Suppressor macrophage treated with lipopolysaccharide for 4 hours (primary cell): ENCODE measurements around the gene GCNT4.

Experiments
- DNase-seq: peaks from one replicate; pipeline ENCODE4 v3.0.0-alpha.2; 2020

GCNT4 gene

DNA sequence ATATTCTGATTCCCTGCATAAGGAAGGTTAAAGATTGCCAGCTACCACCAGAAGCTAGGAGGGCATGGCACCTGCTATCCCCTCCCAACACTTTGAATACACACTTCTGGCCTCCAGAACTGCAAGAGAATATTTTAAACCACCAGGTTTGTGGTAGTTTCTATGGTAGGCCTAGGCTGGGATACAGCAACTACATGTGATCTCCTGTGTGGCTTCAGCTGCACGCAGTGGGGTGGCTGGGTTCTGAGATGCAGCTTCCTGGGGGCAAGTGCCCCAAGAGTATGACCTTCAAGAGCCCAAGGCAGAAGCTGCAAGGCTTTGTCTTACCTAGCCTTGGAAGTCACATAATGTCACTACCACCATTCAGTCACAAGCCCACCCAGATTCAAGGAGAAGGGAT lies 39.6 kb downstream of the GCNT4 start:
- no peak for DNase-seq

DNA sequence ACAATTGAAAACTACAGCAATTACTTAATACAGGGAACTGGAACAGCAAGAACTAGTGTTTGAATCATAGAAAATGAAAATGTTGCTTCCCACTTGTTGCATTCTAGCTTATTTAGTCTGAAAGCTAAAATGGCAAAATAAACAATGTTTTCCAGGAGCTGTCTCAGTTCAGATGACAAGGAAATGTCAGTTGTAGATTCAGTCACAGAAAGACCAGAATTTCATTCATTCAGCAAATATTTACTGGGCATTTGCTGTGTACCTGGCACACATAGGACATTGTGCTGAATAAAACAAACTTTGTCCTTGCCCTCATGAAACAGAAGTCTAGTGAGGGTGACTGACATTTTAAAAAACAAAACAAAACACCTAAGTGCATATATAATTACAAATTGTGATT lies 41.5 kb downstream of the GCNT4 start:
- no peak for DNase-seq

DNA sequence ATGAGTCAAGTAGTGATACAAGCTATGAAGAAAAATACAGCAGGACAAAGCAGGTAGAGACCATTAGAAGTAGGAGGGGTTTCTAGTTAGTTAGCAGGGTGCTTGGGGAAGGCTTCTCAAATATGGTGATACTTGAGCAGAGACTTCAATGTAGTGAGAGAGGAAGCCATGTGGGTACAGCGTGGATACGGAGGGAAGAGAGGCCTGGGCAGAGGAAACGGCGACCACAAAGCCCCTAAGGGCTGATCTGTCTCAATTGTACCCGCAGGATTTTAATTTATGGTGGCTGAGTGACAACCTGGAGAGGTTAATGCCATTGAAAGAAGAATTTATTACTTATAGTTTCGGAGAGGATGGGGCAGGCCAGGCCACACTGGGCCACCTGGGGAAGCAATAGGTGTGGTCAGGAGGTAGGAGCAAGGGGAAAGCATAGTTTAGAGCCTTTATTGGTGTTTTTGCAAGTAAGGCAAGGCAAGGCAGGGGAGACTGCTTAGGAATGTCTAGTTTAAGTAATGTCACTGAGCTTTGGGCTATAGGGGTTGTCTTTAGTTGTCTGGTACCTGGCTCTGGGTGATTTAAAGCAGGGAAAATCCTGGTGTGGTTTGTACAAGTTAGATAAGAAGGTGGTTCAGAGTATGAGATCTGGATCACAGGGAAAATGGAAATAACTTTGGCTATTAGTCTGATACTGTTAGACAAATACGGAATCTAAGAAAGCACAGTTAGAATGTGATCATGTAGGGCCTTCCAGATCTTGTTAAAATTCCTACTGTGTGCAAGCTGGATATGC lies 42.6 kb downstream of the GCNT4 start:
- no peak for DNase-seq

DNA sequence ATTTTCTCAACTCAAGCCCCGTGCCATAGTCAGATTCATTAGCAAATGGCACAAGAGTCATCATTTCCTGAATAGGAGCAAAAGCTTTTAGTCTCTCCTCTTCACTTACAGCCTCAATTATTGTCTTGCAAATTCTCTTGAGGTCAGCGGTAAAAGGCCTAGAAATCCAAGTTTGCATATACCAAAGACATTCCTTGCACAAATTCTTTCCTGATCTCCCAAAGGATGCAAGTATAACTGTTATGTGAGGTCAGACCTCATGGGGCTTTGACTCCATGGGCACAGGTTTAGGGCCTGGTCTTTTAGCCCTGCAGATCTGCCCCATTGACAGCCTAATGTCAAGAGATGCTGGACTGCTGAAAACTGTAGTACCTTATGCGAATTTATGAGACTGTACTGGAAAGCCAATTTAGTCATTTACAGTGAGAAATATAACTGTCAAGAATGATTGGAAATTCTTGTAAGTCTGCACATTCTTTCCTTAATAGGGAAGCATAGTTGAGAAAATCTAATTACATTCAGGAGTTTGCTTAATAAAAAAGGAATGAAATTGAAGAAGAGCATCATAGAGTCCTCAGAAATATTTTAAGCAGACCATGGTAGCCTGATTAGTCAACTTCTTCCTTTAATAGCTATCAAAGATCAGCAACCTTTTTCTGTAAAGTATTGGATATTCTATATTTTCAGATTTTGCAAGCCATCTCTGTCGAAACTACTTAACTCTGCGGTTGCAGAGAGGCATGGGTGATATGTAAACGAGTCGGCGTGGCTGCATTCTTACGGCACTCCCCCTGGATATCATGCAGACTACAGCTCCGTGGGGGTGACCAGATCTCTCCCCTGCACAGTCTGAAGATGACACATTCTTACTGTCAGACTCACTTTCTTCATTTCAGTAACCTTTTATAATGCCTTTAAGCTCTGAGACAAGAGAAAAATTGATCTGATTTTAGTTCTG lies 45.2 kb downstream of the GCNT4 start:
- DNase-seq = no peak

DNA sequence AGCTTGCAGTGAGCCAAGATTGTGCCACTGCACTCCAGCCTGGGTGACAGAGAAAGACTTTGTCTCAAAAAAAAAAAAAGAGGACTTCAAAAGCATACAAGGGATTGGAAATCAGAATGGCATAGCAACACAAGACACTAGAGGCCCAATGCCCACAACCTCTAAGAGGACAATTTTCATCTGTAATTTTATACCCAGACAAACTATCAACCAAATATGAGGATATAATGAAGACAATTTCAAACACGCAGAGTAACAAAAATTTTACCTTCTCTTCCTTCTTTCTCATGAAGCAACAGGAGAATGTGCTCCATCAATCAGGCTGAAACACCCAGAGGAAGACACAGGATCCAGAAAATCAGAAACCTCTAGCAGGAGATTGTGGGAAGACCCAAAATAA lies 46.8 kb downstream of the GCNT4 start:
- DNase-seq = no peak
